Thymus (tissue), 11 donors: ENCODE results near the gene MARCHF9. TPM values are rescaled to one million over a fixed set of nuclear protein-coding genes. Genes with fewer than 3 reads are reported as not detected.

Experiments
- DNase-seq, 9 donors: peaks; one replicate each; pipeline ENCODE4 v3.0.0-alpha.2; 2013; ENCODE audit warnings: low spot score in 9 of 9, low read depth in 6 of 9, missing footprints in 1 of 9
- H3K27ac ChIP-seq, 2 donors: one replicate each; pipeline ENCODE4 v1.5.1; 2013; ENCODE audit warnings: control low read depth in 1 of 2, low read depth in 1 of 2, low read length in 1 of 2, mild to moderate bottlenecking in 1 of 2, moderate library complexity in 1 of 2
- H3K27me3 ChIP-seq, 2 donors: one replicate each; pipeline ENCODE4 v1.5.1; 2013; ENCODE audit warnings: low read length in 1 of 2; ENCODE audit not compliant: control insufficient read depth in 2 of 2, insufficient read depth in 1 of 2
- H3K36me3 ChIP-seq, 2 donors: one replicate each; pipeline ENCODE4 v1.5.1; 2013; ENCODE audit warnings: low read length in 1 of 2, mild to moderate bottlenecking in 1 of 2, moderate library complexity in 1 of 2; ENCODE audit not compliant: control insufficient read depth in 2 of 2, insufficient read depth in 2 of 2
- H3K4me1 ChIP-seq, 2 donors: one replicate each; pipeline ENCODE4 v1.5.1; 2013; ENCODE audit warnings: low read length in 2 of 2; ENCODE audit not compliant: control insufficient read depth in 2 of 2, insufficient read depth in 2 of 2
- H3K4me3 ChIP-seq, 2 donors: one replicate each; pipeline ENCODE4 v1.5.1; 2013; ENCODE audit warnings: low read length in 2 of 2, control low read depth in 1 of 2, mild to moderate bottlenecking in 1 of 2
- H3K9me3 ChIP-seq, 2 donors: one replicate each; pipeline ENCODE4 v1.5.1; 2013; ENCODE audit warnings: low read length in 1 of 2, mild to moderate bottlenecking in 1 of 2; ENCODE audit not compliant: control insufficient read depth in 2 of 2, insufficient read depth in 1 of 2
- WGBS: extraction: QIAGEN DNeasy Blood & Tissue Kit; methylation state at CpG from one replicate; pipeline ENCODE4 v1.1.7; 2013; 5-methylcytosine and 5-hydroxymethylcytosine counted together
- polyA plus RNA-seq: library from polyadenylated mRNA; stranded (reverse); fragments of 200-250 nt; gene quantifications from one replicate; pipeline ENCODE4 v1.2.3, GENCODE V29; 2013
- total RNA-seq: library from RNA; stranded (reverse); fragments of 120-200 nt; gene quantifications from one replicate; pipeline ENCODE4 v1.2.4, GENCODE V29; 2013
- donor health status: healthy.

The MARCHF9 gene
- total and polyA plus RNA-seq, 2 donors = 10.7 to 54.9 TPM

GRCh38 chr12:57777367-57777766 is 22.5 kb downstream of the MARCHF9 start:
- H3K9me3 ChIP-seq = peaks cover 0 to 4% of the 10 kb centered on the region in 2 donors
- H3K27ac ChIP-seq = no peak overlapping the region
- peaks cover 25 to 36% of the 10 kb centered on the region in 2 donors for H3K4me1 ChIP-seq
- DNase-seq = no peak
- no peaks in the 10 kb centered on the region for H3K36me3 ChIP-seq
- peaks cover 0 to 13% of the 10 kb centered on the region in 2 donors for H3K27me3 ChIP-seq
- H3K4me3 ChIP-seq = no peak overlapping the region
- WGBS = 99% methylated on average over 7 of the region's 7 CpGs

GRCh38 chr12:57777911-57778310 is 23.0 kb downstream of the MARCHF9 start:
- DNase-seq = no peak
- 96% methylated on average over 7 of the region's 7 CpGs for WGBS
- Histone ChIP-seq H3K36me3 (no peaks in the 10 kb centered on the region), H3K4me3 (no peak overlapping the region), H3K4me1 (peaks cover 22 to 33% of the 10 kb centered on the region in 2 donors), H3K9me3 (peaks cover 0 to 4% of the 10 kb centered on the region in 2 donors), H3K27ac (no peak overlapping the region), H3K27me3 (peaks cover 0 to 8% of the 10 kb centered on the region in 2 donors)

- peaks cover 23 to 36% of the 10 kb centered on the region in 2 donors for H3K4me1 ChIP-seq
- H3K27me3 ChIP-seq = no peaks in the 10 kb centered on the region
- 93% methylated on average over 1 of the region's 1 CpG for WGBS
- DNase-seq = no peak
- no peaks in the 10 kb centered on the region for H3K9me3 ChIP-seq
- no peak overlapping the region for H3K4me3 ChIP-seq
- H3K36me3 ChIP-seq = no peaks in the 10 kb centered on the region
- no peak overlapping the region for H3K27ac ChIP-seq
These were observed 24.8 kb downstream of the MARCHF9 start for GRCh38 chr12:57779736-57780135.

- Histone ChIP-seq H3K36me3 (peaks cover 3% of the 10 kb centered on the region in 2 donors), H3K27ac (peak overlapping the region in 1 of 2 donors; percentile 80), H3K9me3 (no peaks in the 10 kb centered on the region), H3K4me1 (peaks cover 23 to 36% of the 10 kb centered on the region in 2 donors), H3K27me3 (no peaks in the 10 kb centered on the region), H3K4me3 (no peak overlapping the region)
- 98% methylated on average over 4 of the region's 4 CpGs for WGBS
- no peak for DNase-seq
These were observed 25.5 kb downstream of the MARCHF9 start for GRCh38 chr12:57780284-57780897.

- Histone ChIP-seq H3K36me3 (peaks cover 7 to 12% of the 10 kb centered on the region in 2 donors), H3K27ac (peak overlapping the region; percentile 55 to 80), H3K4me1 (peaks cover 23 to 36% of the 10 kb centered on the region in 2 donors), H3K4me3 (no peak overlapping the region), H3K9me3 (no peaks in the 10 kb centered on the region), H3K27me3 (no peaks in the 10 kb centered on the region)
- peak in 3 of 9 donors; percentile 24 to 61 (median 36) for DNase-seq
- 94% methylated on average over 3 of the region's 3 CpGs for WGBS
These were observed 26.3 kb downstream of the MARCHF9 start for GRCh38 chr12:57781244-57781643.

- H3K4me3 ChIP-seq = no peak overlapping the region
- H3K9me3 ChIP-seq = no peaks in the 10 kb centered on the region
- H3K27ac ChIP-seq = peak overlapping the region; percentile 55 to 80
- peaks cover 12 to 17% of the 10 kb centered on the region in 2 donors for H3K36me3 ChIP-seq
- peak in 1 of 9 donors; percentile 29 for DNase-seq
- 86% methylated on average over 2 of the region's 2 CpGs for WGBS
- peaks cover 23 to 36% of the 10 kb centered on the region in 2 donors for H3K4me1 ChIP-seq
- no peaks in the 10 kb centered on the region for H3K27me3 ChIP-seq
These were observed 26.9 kb downstream of the MARCHF9 start for GRCh38 chr12:57781801-57782200.

GRCh38 chr12:57782243-57782607 is 27.3 kb downstream of the MARCHF9 start:
- peak overlapping the region in 1 of 2 donors; percentile 99 for H3K4me3 ChIP-seq
- no peak overlapping the region for H3K27ac ChIP-seq
- WGBS = 32% methylated on average over 4 of the region's 4 CpGs

GRCh38 chr12:57782608-57783465 is 27.9 kb downstream of the MARCHF9 start, which contains the start of gene TSFM:
Gene TSFM, plus strand, starts transcription at chr12:57782787. Its CDS starts 15 bp downstream, at chr12:57782802.
- Histone ChIP-seq H3K36me3 (peaks cover 20 to 27% of the 10 kb centered on the region in 2 donors), H3K4me1 (peaks cover 23 to 36% of the 10 kb centered on the region in 2 donors), H3K4me3 (peak within 1 kb of the TSS; percentile 74 to 99), H3K27me3 (no peaks in the 10 kb centered on the region), H3K27ac (peak within 1 kb of the TSS; percentile 70 to 80), H3K9me3 (no peaks in the 10 kb centered on the region)
- peak; percentile 90 to 99 (median 95) for DNase-seq
- WGBS = 2% methylated on average over 45 of the region's 45 CpGs

More at GRCh38 chr12:57782243-57782607, 27.3 kb downstream of the MARCHF9 start:
- no peak for DNase-seq
- Histone ChIP-seq H3K9me3 (no peaks in the 10 kb centered on the region), H3K4me1 (peaks cover 23 to 36% of the 10 kb centered on the region in 2 donors), H3K27me3 (no peaks in the 10 kb centered on the region), H3K36me3 (peaks cover 15 to 21% of the 10 kb centered on the region in 2 donors)

- DNase-seq = no peak
- Histone ChIP-seq H3K36me3 (peaks cover 20 to 29% of the 10 kb centered on the region in 2 donors), H3K4me3 (peak overlapping the region; percentile 74 to 99), H3K9me3 (no peaks in the 10 kb centered on the region), H3K27me3 (no peaks in the 10 kb centered on the region), H3K27ac (no peak overlapping the region), H3K4me1 (peaks cover 23 to 36% of the 10 kb centered on the region in 2 donors)
- WGBS = 94% methylated on average over 12 of the region's 12 CpGs
These were observed 28.5 kb downstream of the MARCHF9 start for GRCh38 chr12:57783466-57783801.
